ENCODE data around the gene GRK1. TPM values are rescaled to one million over a fixed set of nuclear protein-coding genes. Genes with fewer than 3 reads are reported as not detected.

GRK1 gene
- total RNA-seq, 2 experiments from 2014 or later: not detected

- TF ChIP-seq, protein P1, sequence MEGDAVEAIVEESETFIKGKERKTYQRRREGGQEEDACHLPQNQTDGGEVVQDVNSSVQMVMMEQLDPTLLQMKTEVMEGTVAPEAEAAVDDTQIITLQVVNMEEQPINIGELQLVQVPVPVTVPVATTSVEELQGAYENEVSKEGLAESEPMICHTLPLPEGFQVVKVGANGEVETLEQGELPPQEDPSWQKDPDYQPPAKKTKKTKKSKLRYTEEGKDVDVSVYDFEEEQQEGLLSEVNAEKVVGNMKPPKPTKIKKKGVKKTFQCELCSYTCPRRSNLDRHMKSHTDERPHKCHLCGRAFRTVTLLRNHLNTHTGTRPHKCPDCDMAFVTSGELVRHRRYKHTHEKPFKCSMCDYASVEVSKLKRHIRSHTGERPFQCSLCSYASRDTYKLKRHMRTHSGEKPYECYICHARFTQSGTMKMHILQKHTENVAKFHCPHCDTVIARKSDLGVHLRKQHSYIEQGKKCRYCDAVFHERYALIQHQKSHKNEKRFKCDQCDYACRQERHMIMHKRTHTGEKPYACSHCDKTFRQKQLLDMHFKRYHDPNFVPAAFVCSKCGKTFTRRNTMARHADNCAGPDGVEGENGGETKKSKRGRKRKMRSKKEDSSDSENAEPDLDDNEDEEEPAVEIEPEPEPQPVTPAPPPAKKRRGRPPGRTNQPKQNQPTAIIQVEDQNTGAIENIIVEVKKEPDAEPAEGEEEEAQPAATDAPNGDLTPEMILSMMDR (IDR thresholded peaks at IDR 0.05): no peak
- Histone ChIP-seq H3K9me3 (ENCODE audit: control insufficient read depth in 1 of 2, insufficient read depth in 1 of 2, low read length in 2 of 2) (peaks cover 0 to 11% of the 10 kb centered on the region in 2 experiments), H3K4me1 (ENCODE audit: insufficient read depth, low read length) (peaks cover 20% of the 10 kb centered on the region), H3K27ac (ENCODE audit: low read depth in 1 of 2, low read length in 2 of 2) (no peak overlapping the region), H3K36me3 (ENCODE audit: insufficient read depth, low read length) (peaks cover 77% of the 10 kb centered on the region), H3K4me3 (ENCODE audit: low read length) (no peak overlapping the region), H3K27me3 (ENCODE audit: control insufficient read depth in 1 of 2, insufficient read depth in 2 of 2, low read length in 2 of 2) (no peaks in the 10 kb centered on the region)
- ChIA-PET POLR2A (no interaction called here), CTCF (no interaction called here)
- no peak overlapping the region for H3K4me3 Mint-ChIP-seq
- H3K36me3 Mint-ChIP-seq (ENCODE audit: low read depth): peaks cover 74% of the 10 kb centered on the region
- ATAC-seq (ENCODE audit: poor library complexity) (no peak), DNase-seq (peak in 2 of 14 experiments; percentile 7 to 22)
- H3K9me3 Mint-ChIP-seq: no peaks in the 10 kb centered on the region
- peak overlapping the region; percentile 88 for H3K27ac Mint-ChIP-seq
- intact Hi-C loops (cut with DNase I, micrococcal nuclease): no loop called here
- H3K27me3 Mint-ChIP-seq: no peaks in the 10 kb centered on the region
- peaks cover 35% of the 10 kb centered on the region for H3K4me1 Mint-ChIP-seq (ENCODE audit: low read depth)
Measured at GRCh38 chr13:113636266-113636963, 30.6 kb upstream of the GRK1 start.

GRCh38 chr13:113637262-113638160 is 29.5 kb upstream of the GRK1 start:
- H3K27ac ChIP-seq (ENCODE audit: low read depth in 1 of 2, low read length in 2 of 2): no peak overlapping the region
- peaks cover 0 to 11% of the 10 kb centered on the region in 2 experiments for H3K9me3 ChIP-seq (ENCODE audit: control insufficient read depth in 1 of 2, insufficient read depth in 1 of 2, low read length in 2 of 2)
- peaks cover 20% of the 10 kb centered on the region for H3K4me1 ChIP-seq (ENCODE audit: insufficient read depth, low read length)
- H3K4me3 ChIP-seq (ENCODE audit: low read length): no peak overlapping the region
- Mint-ChIP-seq H3K27ac (no peak overlapping the region), H3K27me3 (no peaks in the 10 kb centered on the region), H3K4me3 (no peak overlapping the region), H3K36me3 (ENCODE audit: low read depth) (peaks cover 75% of the 10 kb centered on the region), H3K4me1 (ENCODE audit: low read depth) (peaks cover 35% of the 10 kb centered on the region), H3K9me3 (no peaks in the 10 kb centered on the region)
- intact Hi-C loops (cut with DNase I, micrococcal nuclease): no loop called here
- DNase-seq (peak in 1 of 14 experiments; percentile 23), ATAC-seq (ENCODE audit: poor library complexity) (no peak)
- ChIA-PET POLR2A (no interaction called here), CTCF (no interaction called here)
- no peaks in the 10 kb centered on the region for H3K27me3 ChIP-seq (ENCODE audit: control insufficient read depth in 1 of 2, insufficient read depth in 2 of 2, low read length in 2 of 2)
- H3K36me3 ChIP-seq (ENCODE audit: insufficient read depth, low read length): peaks cover 69% of the 10 kb centered on the region
- TF ChIP-seq, protein P1 (IDR thresholded peaks at IDR 0.05): no peak

- H3K4me3 Mint-ChIP-seq: no peak overlapping the region
- POLR2A ChIA-PET: no interaction called here
- Histone ChIP-seq H3K9me3 (ENCODE audit: control insufficient read depth in 1 of 2, insufficient read depth in 1 of 2, low read length in 2 of 2) (peaks cover 0 to 11% of the 10 kb centered on the region in 2 experiments), H3K4me3 (ENCODE audit: low read length) (no peak overlapping the region), H3K36me3 (ENCODE audit: insufficient read depth, low read length) (peaks cover 64% of the 10 kb centered on the region), H3K27me3 (ENCODE audit: control insufficient read depth in 1 of 2, insufficient read depth in 2 of 2, low read length in 2 of 2) (no peaks in the 10 kb centered on the region), H3K27ac (ENCODE audit: low read depth in 1 of 2, low read length in 2 of 2) (no peak overlapping the region), H3K4me1 (ENCODE audit: insufficient read depth, low read length) (peaks cover 20% of the 10 kb centered on the region)
- no peak for ATAC-seq (ENCODE audit: poor library complexity)
- no peak for DNase-seq
- H3K4me1 Mint-ChIP-seq (ENCODE audit: low read depth): peaks cover 28% of the 10 kb centered on the region
- intact Hi-C loops (cut with DNase I, micrococcal nuclease): no loop called here
- H3K36me3 Mint-ChIP-seq (ENCODE audit: low read depth): peaks cover 68% of the 10 kb centered on the region
- TF ChIP-seq, protein P1 (IDR thresholded peaks at IDR 0.05): no peak
- H3K9me3 Mint-ChIP-seq: no peaks in the 10 kb centered on the region
- CTCF ChIA-PET: no interaction called here
- no peak overlapping the region for H3K27ac Mint-ChIP-seq
- H3K27me3 Mint-ChIP-seq: no peaks in the 10 kb centered on the region
Measured at GRCh38 chr13:113638173-113638746, 28.8 kb upstream of the GRK1 start.
